ENCODE measurements around the gene HNRNPUL1. TPM values are rescaled to one million over a fixed set of nuclear protein-coding genes. Genes with fewer than 3 reads are reported as not detected.

Gene HNRNPUL1
- polyA plus RNA-seq, 4 donors = 76.3 to 139 (median 99.1) TPM

- FAIRE-seq (no peak), DNase-seq (no peak)
- H3K27ac ChIP-seq (ENCODE audit: low read depth in 1 of 3, low read length in 2 of 3) = no peak overlapping the region
- peaks cover 0 to 50% (median 13%) of the 10 kb centered on the region in 3 donors for H3K36me3 ChIP-seq (ENCODE audit: control insufficient read depth in 3 of 3, insufficient read depth in 2 of 3, low read depth in 1 of 3, low read length in 3 of 3)
- H3K4me3 ChIP-seq (ENCODE audit: low read depth in 1 of 3, low read length in 3 of 3) = no peak overlapping the region
- H3K4me1 ChIP-seq (ENCODE audit: control insufficient read depth in 3 of 3, insufficient read depth in 2 of 3, low read depth in 1 of 3, low read length in 2 of 3) = no peaks in the 10 kb centered on the region
- H3K9me3 ChIP-seq (ENCODE audit: control insufficient read depth in 2 of 2, insufficient read depth in 1 of 2, low read depth in 1 of 2, low read length in 1 of 2) = no peaks in the 10 kb centered on the region
- no peaks in the 10 kb centered on the region for H3K27me3 ChIP-seq (ENCODE audit: control insufficient read depth in 3 of 3, insufficient read depth in 3 of 3, low read length in 3 of 3)
These were observed 9.0 kb upstream of the HNRNPUL1 start for GRCh38 chr19:41255171-41255570.

GRCh38 chr19:41261474-41262190 lies 2.5 kb upstream of the HNRNPUL1 start:
- DNase-seq (no peak), FAIRE-seq (no peak)
- H3K4me3 ChIP-seq (ENCODE audit: low read depth in 1 of 3, low read length in 3 of 3) = peak overlapping the region in 2 of 3 donors; percentile 54 to 80
- WGBS, 3 donors = 54 to 61% (median 58%) methylated on average over 10 of the region's 10 CpGs
- H3K9me3 ChIP-seq (ENCODE audit: control insufficient read depth in 2 of 2, insufficient read depth in 1 of 2, low read depth in 1 of 2, low read length in 1 of 2) = no peaks in the 10 kb centered on the region
- H3K4me1 ChIP-seq (ENCODE audit: control insufficient read depth in 3 of 3, insufficient read depth in 2 of 3, low read depth in 1 of 3, low read length in 2 of 3) = peaks cover 0 to 4% (median under 1%) of the 10 kb centered on the region in 3 donors
- peak overlapping the region in 2 of 3 donors; percentile 93 to 100 for H3K27ac ChIP-seq (ENCODE audit: low read depth in 1 of 3, low read length in 2 of 3)
- H3K36me3 ChIP-seq (ENCODE audit: control insufficient read depth in 3 of 3, insufficient read depth in 2 of 3, low read depth in 1 of 3, low read length in 3 of 3) = peaks cover 0 to 19% (median 6%) of the 10 kb centered on the region in 3 donors
- no peaks in the 10 kb centered on the region for H3K27me3 ChIP-seq (ENCODE audit: control insufficient read depth in 3 of 3, insufficient read depth in 3 of 3, low read length in 3 of 3)

GRCh38 chr19:41263042-41263849 lies 926 bp upstream of the HNRNPUL1 start:
- Histone ChIP-seq H3K27ac (ENCODE audit: low read depth in 1 of 3, low read length in 2 of 3) (peak overlapping the region; percentile 83 to 100 (median 93)), H3K27me3 (ENCODE audit: control insufficient read depth in 3 of 3, insufficient read depth in 3 of 3, low read length in 3 of 3) (no peaks in the 10 kb centered on the region), H3K9me3 (ENCODE audit: control insufficient read depth in 2 of 2, insufficient read depth in 1 of 2, low read depth in 1 of 2, low read length in 1 of 2) (no peaks in the 10 kb centered on the region), H3K4me1 (ENCODE audit: control insufficient read depth in 3 of 3, insufficient read depth in 2 of 3, low read depth in 1 of 3, low read length in 2 of 3) (peaks cover 0 to 14% (median 5%) of the 10 kb centered on the region in 3 donors), H3K36me3 (ENCODE audit: control insufficient read depth in 3 of 3, insufficient read depth in 2 of 3, low read depth in 1 of 3, low read length in 3 of 3) (peaks cover 0 to 13% (median 2%) of the 10 kb centered on the region in 3 donors), H3K4me3 (ENCODE audit: low read depth in 1 of 3, low read length in 3 of 3) (peak overlapping the region; percentile 45 to 80 (median 54))
- 0% methylated on average over 44 to 46 of the region's 46 CpGs for WGBS, 3 donors
- DNase-seq (peak; percentile 79 to 81), FAIRE-seq (no peak)

DNA sequence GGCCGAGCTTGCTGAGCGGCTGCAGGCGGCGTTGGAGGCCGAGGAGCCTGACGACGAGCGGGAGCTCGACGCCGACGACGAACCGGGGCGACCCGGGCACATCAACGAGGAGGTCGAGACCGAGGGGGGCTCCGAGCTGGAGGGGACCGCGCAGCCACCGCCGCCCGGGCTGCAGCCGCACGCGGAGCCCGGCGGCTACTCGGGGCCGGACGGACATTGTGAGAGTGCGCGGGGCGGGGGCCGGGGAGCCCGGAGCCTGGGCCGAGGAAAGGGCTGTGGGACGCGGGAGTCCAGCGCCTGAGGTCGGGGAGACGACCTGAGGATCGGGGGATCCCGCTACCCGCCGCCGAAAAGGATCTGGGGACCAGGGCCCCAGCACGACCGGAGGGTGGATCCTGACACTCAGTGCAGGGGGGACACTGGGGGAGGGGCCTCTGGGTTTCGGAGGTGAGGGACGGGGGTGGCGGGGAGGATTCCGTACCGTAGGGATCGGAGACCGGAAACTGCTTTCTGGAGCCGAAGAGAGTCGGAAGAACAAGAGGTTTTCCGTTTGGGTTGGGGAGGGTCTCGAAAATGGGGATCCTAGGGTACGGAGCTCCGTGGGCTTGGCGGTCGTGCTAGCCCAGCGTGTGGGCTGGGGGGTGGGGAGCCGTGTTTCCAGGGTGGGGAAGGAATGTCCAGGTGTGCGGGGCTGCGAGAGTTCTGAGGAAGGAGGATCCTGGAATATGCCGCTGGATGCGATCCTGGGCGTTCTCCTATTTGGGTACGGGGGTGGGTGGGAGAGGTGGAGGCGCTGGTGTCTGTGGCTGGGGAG lies 616 bp downstream of the HNRNPUL1 start:
- DNase-seq (peak; percentile 44 to 76), FAIRE-seq (no peak)
- Histone ChIP-seq H3K4me1 (ENCODE audit: control insufficient read depth in 3 of 3, insufficient read depth in 2 of 3, low read depth in 1 of 3, low read length in 2 of 3) (peaks cover 0 to 14% (median 5%) of the 10 kb centered on the region in 3 donors), H3K9me3 (ENCODE audit: control insufficient read depth in 2 of 2, insufficient read depth in 1 of 2, low read depth in 1 of 2, low read length in 1 of 2) (no peaks in the 10 kb centered on the region), H3K27ac (ENCODE audit: low read depth in 1 of 3, low read length in 2 of 3) (peak overlapping the region; percentile 96 to 99 (median 99)), H3K36me3 (ENCODE audit: control insufficient read depth in 3 of 3, insufficient read depth in 2 of 3, low read depth in 1 of 3, low read length in 3 of 3) (peaks cover 7 to 19% (median 8%) of the 10 kb centered on the region in 3 donors), H3K27me3 (ENCODE audit: control insufficient read depth in 3 of 3, insufficient read depth in 3 of 3, low read length in 3 of 3) (no peaks in the 10 kb centered on the region), H3K4me3 (ENCODE audit: low read depth in 1 of 3, low read length in 3 of 3) (peak overlapping the region; percentile 88 to 98 (median 96))
- 0 to 1% (median 1%) methylated on average over 45 to 75 of the region's 75 CpGs for WGBS, 3 donors

DNA sequence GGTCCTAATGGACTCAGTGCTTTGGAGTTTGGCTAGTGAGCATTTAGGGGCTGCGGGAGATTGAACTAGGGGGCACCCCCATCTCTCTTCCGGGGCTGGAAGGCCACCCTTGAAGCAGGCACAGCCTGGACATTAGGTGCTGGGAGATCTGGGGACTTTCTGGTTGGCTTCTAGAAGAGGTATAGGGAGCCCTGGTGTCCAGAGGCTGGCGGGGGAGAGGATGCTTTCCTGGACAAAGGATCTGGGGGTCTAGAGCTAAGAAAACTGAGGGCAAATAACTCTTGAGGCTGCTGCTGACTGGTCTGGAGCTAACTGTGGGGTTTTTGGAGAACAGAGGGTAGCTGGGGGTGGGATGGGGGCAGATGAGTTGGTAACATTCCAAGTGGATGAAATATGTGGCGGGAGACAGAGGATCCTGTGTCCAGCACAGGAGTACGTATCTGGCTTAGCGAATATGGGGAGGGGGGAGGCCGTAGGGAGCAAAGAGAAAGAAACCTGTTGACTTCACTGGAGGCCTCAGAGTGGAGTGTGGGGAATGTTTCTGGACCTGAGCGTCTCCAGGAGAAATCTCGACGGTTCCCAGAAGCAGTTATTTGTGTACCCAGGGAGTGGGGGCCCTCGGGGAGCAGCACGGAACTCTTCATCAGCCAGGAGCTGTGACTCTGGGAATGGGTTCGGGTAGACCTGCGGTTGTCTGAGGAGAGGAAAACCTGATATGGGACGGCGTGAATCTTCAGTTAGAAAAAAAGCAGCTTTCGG lies 1.4 kb downstream of the HNRNPUL1 start:
- 3 to 10% (median 4%) methylated on average over 17 of the region's 17 CpGs for WGBS, 3 donors
- no peak for FAIRE-seq
- Histone ChIP-seq H3K4me3 (ENCODE audit: low read depth in 1 of 3, low read length in 3 of 3) (peak overlapping the region; percentile 88 to 98 (median 96)), H3K27ac (ENCODE audit: low read depth in 1 of 3, low read length in 2 of 3) (peak overlapping the region; percentile 96 to 99 (median 99)), H3K36me3 (ENCODE audit: control insufficient read depth in 3 of 3, insufficient read depth in 2 of 3, low read depth in 1 of 3, low read length in 3 of 3) (peaks cover 8 to 24% (median 10%) of the 10 kb centered on the region in 3 donors), H3K4me1 (ENCODE audit: control insufficient read depth in 3 of 3, insufficient read depth in 2 of 3, low read depth in 1 of 3, low read length in 2 of 3) (peaks cover 0 to 14% (median 5%) of the 10 kb centered on the region in 3 donors), H3K27me3 (ENCODE audit: control insufficient read depth in 3 of 3, insufficient read depth in 3 of 3, low read length in 3 of 3) (no peaks in the 10 kb centered on the region), H3K9me3 (ENCODE audit: control insufficient read depth in 2 of 2, insufficient read depth in 1 of 2, low read depth in 1 of 2, low read length in 1 of 2) (no peaks in the 10 kb centered on the region)
- peak; percentile 34 to 65 for DNase-seq

DNA sequence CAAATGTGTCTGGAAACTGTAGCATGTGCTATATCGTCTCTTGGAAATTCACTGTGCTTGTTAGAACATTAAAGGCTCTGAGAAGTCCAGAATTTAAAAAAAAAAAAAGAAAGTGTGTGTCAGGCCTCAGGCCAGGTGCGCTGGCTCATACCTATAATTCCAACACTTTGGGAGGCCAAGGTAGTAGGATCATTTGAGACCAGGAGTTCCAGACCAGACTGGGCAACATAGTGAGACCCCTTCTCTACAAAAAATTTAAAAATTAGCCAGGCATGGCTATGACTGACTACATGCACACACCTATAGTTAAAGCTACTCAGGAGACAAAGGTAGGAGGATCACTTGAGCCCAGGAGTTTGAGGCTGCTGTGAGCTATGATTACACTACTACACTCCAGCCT lies 4.9 kb downstream of the HNRNPUL1 start:
- Histone ChIP-seq H3K36me3 (ENCODE audit: control insufficient read depth in 3 of 3, insufficient read depth in 2 of 3, low read depth in 1 of 3, low read length in 3 of 3) (peaks cover 29 to 58% (median 35%) of the 10 kb centered on the region in 3 donors), H3K4me1 (ENCODE audit: control insufficient read depth in 3 of 3, insufficient read depth in 2 of 3, low read depth in 1 of 3, low read length in 2 of 3) (peaks cover 0 to 14% (median 5%) of the 10 kb centered on the region in 3 donors), H3K27ac (ENCODE audit: low read depth in 1 of 3, low read length in 2 of 3) (no peak overlapping the region), H3K9me3 (ENCODE audit: control insufficient read depth in 2 of 2, insufficient read depth in 1 of 2, low read depth in 1 of 2, low read length in 1 of 2) (no peaks in the 10 kb centered on the region), H3K4me3 (ENCODE audit: low read depth in 1 of 3, low read length in 3 of 3) (no peak overlapping the region), H3K27me3 (ENCODE audit: control insufficient read depth in 3 of 3, insufficient read depth in 3 of 3, low read length in 3 of 3) (no peaks in the 10 kb centered on the region)
- 93 to 95% (median 95%) methylated on average over 2 of the region's 2 CpGs for WGBS, 3 donors
- FAIRE-seq (no peak), DNase-seq (no peak)

DNA sequence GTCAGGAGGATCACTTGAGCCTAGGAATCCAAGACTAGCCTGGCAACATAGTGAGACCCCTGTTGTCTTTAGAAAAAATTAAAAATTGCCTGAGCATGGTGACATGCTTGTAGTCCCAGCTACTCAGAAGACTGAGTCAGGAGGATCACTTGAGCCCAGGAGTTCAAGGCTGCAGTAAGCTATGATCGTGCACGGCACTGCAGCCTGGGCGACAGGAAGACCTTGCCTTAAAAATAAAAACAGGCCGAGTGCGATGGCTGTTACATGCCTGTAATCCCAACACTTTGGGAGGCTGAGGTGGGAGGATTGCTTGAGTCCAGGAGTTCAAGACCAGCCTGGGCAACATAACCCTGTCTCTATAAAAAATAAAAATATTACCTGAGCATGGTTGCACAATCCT lies 5.4 kb downstream of the HNRNPUL1 start:
- H3K4me3 ChIP-seq (ENCODE audit: low read depth in 1 of 3, low read length in 3 of 3) = no peak overlapping the region
- H3K27me3 ChIP-seq (ENCODE audit: control insufficient read depth in 3 of 3, insufficient read depth in 3 of 3, low read length in 3 of 3) = no peaks in the 10 kb centered on the region
- peaks cover 0 to 14% (median 5%) of the 10 kb centered on the region in 3 donors for H3K4me1 ChIP-seq (ENCODE audit: control insufficient read depth in 3 of 3, insufficient read depth in 2 of 3, low read depth in 1 of 3, low read length in 2 of 3)
- FAIRE-seq (no peak), DNase-seq (no peak)
- 94 to 98% (median 96%) methylated on average over 5 of the region's 5 CpGs for WGBS, 3 donors
- peaks cover 34 to 62% (median 40%) of the 10 kb centered on the region in 3 donors for H3K36me3 ChIP-seq (ENCODE audit: control insufficient read depth in 3 of 3, insufficient read depth in 2 of 3, low read depth in 1 of 3, low read length in 3 of 3)
- H3K9me3 ChIP-seq (ENCODE audit: control insufficient read depth in 2 of 2, insufficient read depth in 1 of 2, low read depth in 1 of 2, low read length in 1 of 2) = no peaks in the 10 kb centered on the region
- no peak overlapping the region for H3K27ac ChIP-seq (ENCODE audit: low read depth in 1 of 3, low read length in 2 of 3)
